GM12878 (cell line): ENCODE measurements around the gene RAB36.

Source experiments
- CEBPB ChIP-seq, 2 experiments: fragments of 150-350 bp in 1 of 2; IDR thresholded peaks; 2 replicates each; pipeline ENCODE4 v1.6.1; 2012 to 2014; ENCODE audit warnings: low read depth in 2 of 2, low read length in 2 of 2, borderline replicate concordance in 1 of 2, inconsistent platforms in 1 of 2
- POLR2A ChIP-seq: IDR thresholded peaks from 2 replicates; pipeline ENCODE4 v1.6.1; 2011; ENCODE audit warnings: low read depth, mild to moderate bottlenecking, low read length
- REST ChIP-seq: IDR thresholded peaks from 2 replicates; pipeline ENCODE4 v1.6.1; 2012; ENCODE audit warnings: mild to moderate bottlenecking, low read depth, low read length

GRCh38 chr22:23101524-23101923 lies 43.8 kb upstream of the RAB36 start:
- no peak for TF ChIP-seq REST
- TF ChIP-seq POLR2A, result no peak
- no peak for TF ChIP-seq CEBPB (IDR thresholded peaks at IDR 0.05; ENCODE audit: borderline replicate concordance in 1 of 2, low read depth in 2 of 2, low read length in 2 of 2)
